Glomerular visceral epithelial cell (primary cell): ENCODE measurements around the gene PDE9A.
"Not testable (repeated sequence)": the region's sequence is repeated elsewhere in the genome, so short reads cannot be mapped to it uniquely, and the experiment has no call there.

Experiments used
- DNase-seq: peaks from one replicate; pipeline ENCODE4 v3.0.0-alpha.2; 2016; ENCODE audit errors: extremely low spot score

PDE9A gene

DNA sequence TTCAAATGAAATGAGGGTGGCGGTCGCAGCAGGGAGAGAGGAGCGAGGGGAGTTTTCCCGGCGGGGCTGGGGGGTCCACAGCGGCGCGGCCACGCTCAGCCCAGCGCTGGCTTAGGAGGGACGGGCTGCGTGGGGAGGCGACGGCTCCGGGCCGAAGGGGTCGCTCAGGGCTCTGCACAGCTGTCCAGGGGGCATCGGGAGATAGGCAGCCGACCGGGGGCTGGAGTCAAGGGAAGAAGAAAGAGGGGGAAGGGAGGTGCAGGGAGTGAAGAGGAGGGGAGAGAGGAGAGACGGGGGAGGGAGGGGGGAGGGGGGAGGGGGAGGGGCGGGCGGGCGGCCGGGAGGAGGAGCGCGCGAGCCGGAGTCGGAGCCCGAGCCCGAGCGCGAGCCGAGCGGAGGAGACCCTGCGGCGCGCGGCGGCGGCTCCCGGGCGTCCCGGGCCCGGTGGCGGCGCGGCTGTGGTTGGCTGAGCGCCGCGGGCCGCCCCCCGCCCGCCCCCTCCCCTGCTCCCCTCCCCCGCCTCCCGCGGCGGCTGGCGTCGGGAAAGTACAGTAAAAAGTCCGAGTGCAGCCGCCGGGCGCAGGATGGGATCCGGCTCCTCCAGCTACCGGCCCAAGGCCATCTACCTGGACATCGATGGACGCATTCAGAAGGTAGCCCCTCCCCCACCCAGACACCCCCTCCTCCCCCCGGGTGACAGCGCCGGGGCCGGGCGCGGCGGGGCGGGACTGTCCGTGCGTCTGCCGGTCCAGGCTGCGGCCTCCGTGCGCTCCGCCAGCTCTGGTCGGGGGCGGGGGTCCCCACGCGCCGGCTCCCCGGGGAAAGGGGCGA is at the start of gene PDE9A:
Gene PDE9A (plus strand): TSS at position 391 of the 831 bp plus-strand sequence. CDS start 194 bp downstream, at position 585.
- DNase-seq, result no peak

DNA sequence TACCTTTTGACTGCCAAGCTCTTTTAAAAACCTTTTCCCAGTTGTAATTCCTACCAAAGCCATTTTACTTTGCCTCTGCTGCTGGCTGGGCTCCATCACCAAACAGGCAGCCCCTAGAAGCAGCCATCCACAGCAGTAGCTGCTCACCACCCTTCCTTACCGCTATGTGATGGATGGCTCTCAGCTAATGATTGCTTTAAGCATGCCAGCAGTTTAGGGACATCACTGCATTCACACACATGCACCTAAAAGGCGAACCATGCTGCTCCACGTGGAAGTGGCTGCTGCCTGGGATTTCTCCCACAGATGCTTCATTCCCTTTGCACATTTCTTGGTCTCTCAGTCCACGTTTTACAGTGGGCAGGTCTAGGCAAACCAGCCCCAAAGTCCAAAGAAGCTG is 46.3 kb upstream of the PDE9A start:
- no peak for DNase-seq

DNA sequence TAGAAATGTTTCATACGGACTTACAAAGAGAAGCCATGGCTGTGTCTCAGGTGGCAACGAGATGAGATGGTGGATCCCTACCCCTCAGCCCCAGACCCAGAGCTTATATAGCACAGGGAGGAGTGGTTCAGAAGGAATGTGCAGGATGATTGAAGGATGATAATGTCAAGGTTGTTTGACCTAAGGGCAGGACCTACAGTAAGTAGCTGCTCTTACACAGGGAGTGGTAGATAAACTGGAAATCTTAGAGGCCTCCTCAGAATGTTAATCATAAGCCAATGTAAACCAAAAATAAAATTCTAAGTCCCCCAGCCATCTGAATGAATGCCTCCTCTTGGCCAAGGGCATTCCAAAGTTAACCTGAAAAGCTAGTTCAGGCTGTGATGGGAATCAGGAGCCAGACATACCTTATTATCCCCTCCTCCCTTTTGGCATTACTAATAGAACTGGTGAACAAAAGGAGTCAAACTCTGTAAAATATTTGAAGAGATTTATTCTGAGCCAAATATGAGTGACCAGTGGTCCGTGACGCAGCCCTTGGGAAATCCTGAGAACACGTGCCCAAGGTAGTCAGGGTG is 45.8 kb upstream of the PDE9A start:
- peak; percentile 21 for DNase-seq

DNA sequence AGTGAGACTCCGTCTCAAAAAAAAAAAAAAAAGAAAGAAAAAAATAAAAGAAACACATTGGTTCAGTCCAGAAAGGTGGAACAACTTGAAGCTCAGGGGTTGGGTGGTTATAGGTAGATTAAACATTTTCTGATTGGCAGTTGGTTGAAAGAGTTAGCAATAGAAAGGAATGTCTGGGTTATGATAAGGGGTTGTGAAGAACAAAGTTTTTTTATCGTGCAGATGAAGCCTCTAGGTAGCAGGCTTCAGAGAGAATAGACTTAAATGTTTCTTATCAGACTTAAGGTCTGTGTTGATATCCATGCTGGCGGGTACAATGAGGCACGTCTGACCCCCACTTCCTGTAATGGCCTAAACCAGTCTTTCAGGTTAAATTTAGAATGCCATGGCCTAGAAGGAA is 45.0 kb upstream of the PDE9A start:
- DNase-seq, result no peak

DNA sequence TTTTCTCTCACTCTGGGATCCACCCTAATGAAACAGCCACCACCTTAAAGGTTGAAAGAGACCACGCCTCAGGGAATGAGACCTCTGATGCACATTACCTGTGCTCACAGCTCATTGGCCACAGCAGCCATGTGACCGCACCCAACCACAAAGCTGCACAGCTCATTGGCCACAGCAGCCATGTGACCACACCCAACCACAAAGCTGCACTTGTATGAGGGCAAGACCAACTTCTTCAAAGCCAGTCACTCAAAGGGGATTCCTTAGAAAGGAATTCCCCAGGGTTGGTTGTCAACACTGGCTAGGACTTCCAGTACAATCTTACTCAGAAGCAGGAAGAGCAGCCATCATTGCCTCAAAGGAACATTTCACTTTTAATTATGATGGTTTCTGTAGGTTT is 43.6 kb upstream of the PDE9A start:
- peak; percentile 38 for DNase-seq

DNA sequence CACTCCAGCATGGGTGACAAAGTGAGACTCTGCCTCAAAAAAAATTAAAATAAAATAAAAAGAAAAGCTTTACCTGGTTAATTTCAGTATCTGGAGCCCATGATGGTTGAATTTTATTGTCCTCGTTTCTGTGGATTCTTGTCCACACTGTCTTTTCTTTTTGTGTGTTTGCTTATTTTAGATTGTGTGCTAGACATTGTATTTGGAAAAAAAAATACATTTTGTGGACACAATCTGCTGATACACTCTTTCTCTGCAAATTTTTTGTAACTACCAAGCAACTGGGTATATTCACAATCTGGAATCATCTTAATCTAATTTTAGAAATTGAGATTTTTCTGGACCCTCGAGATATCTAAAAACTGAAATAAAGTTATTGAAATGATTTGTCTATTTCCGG is 41.6 kb upstream of the PDE9A start:
- no peak for DNase-seq

DNA sequence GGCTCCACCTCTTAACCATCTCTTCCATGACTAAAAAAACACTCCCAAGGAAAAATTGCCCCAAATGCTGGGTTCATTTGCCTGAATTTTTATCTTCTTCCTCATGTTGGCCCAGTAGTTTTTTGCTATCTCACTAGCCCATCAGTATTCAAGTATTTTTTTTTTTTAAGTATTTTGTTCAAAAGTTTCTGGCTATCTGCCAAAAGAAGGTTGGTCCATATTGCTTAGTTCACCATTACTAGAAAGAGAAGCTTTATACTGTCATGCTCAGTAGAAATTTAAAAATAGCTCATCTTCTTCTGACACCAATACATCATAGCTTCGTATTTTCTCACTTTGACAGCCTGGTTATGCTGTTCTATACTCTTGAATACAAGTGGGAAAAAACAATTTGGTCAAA is 41.0 kb upstream of the PDE9A start:
- DNase-seq, result no peak

DNA sequence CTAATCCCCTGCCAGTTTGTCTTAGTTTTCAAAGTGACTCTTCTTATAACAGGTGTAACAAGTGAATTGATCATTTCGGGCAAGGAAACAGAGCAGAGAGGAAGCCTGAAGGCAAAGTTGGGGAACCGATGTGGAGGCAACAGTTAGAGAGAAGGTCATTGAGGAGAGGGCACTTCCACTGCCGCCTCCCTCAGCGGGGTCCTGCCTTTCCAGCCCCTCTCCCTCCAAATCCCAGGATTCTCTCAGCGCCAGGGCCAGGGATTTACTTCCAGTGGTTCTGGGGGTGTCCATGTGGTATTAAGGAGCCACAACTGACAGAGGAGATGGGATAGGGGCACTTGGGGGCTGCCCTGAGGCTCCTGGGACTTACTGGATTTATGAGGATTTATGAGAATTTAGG is 39.7 kb upstream of the PDE9A start:
- DNase-seq, result no peak

DNA sequence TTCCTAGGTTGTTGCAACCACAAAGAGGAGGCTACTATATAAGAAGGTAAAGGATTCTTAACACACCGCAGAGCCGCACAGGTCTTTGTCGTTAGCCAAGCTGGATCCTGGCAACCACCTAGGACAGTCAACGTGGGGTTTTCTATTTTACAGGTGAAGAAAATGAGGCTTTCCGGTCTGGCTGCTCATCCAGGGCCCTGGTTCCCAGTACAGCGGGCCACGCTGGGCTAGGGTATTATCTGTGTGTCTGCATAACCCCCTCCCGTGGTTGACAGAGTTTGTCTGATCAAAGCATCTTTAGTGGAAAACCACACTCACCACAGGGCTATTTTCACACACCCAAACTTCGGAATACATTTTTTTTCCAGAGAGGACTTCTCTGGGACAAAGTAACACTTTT is 39.0 kb upstream of the PDE9A start:
- DNase-seq, result no peak

DNA sequence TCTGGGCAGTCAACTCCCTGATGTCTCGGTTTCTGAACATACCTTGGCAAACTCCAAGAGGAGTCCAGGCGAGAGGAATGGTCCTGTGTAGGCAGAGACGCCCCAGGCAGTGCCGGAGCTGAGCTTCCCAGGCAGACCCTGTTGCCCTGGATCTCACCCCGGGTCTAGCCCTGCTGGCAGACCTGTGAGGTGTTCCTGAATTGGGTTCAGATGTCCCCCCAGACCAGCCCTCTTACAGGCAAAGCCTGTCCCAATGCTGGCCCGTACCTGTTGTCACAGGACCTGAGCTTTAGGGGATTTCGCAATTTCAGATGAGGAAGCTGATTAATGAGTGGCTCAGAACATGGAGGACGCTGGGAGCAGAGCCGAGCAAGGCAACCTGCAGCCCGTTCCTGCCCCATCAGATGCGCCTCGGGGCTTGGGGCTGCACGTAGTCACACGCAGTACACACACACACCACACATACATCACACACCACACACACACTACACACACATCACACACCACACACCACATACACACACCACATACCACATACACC is 38.5 kb upstream of the PDE9A start:
- DNase-seq, result peak; percentile 33

DNA sequence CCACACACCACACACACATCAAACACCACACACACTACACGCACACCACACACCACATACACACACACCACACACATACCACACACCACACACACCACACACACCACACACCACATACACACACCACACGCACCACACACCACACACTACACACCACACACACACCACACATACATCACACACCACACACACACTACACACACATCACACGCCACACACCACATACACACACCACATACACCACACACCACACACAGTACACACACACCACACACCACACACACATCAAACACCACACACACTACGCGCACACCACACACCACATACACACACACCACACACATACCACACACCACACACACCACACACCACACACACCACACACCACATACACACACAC is 38.0 kb upstream of the PDE9A start:
- DNase-seq, result not testable (repeated sequence)

DNA sequence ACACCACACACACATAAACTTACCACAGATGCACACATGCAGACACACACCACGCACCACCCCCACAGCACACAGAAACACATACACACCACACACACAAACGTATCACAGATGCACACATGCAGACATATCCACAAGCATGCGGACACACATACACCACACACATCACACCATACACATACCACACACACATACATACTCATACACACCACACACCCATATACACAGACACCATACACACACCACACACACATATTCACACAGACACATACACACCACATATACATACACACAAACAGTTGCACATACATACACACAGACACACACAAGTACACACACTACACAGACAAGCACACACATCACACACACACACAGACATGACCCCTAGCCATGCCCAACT is 37.5 kb upstream of the PDE9A start:
- no peak for DNase-seq

DNA sequence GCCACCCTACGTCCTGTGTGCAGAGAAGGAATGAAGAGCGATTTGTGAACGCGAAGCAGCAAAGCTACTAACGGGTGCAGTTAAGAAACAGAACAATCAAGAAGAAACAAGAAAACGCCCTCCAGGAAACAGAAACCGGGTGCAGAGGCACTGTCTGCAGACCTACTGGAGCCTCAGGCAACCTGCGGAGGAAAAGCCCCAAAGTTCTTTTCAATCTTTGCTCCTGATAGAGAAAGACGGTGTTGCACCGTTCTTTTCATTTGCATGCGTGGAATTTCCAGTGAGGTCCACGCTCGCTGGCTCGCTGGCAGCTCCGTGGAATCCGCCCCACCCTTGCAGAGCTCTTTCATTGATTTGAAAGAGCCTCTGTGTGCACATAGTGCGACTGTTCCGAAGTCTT is 37.0 kb upstream of the PDE9A start:
- no peak for DNase-seq

DNA sequence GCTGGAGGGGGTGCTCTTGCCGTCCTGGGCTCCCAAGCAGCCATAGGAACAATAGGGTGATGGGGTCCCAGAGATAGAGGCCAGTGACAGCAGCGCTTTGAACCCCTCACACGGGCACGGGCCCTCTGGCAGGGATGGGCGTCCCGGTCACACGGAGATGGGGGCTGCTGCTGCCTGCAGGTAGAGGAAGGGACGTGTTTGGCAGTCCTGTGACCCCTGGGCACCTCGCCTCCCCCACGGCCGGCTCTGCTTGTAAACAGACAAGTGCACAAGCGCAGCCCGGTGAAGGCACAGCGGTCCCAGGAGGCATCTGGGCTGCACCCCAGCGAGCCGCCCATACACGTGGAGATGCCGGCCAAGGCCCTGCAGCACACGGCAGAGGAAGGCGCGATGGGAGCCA is 36.5 kb upstream of the PDE9A start:
- DNase-seq, result no peak

DNA sequence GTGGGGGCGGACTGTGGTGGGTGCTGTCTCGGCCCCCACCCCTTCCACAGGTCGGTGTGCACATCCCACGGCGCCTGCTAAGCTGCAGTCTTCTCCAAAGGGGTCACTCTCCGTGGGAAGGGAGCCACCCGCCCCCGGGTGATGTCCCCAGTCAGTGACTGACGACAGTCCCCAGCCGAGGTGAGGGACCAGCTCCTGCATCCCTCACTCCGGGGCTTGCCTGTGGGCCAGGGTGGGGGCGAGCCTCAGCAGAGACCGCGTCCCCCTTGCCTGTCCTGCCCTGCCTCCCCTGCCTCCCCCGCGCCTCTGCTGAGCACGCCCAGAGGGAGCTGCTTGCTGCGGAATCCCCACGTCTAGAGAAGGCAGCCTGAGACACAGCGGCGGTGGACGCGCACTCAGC is 35.9 kb upstream of the PDE9A start:
- no peak for DNase-seq

DNA sequence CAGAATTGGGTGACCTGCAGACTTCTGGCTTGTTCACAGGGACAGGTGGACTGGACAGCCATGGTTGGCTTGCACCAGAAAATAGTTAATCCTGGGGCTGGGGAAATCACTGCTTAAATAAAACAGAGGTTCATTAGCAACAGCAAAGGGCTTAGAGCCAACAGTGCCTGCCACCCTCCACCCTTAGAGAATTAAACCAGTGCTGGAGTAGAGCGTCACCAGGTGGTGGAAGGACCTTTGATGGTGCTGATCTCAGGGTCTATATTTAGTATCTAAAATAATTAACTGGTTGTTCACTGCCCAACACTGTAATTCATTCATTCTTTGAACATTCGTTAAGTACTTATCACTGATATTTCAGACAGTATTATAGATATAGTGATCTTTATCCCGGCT is 34.7 kb upstream of the PDE9A start:
- no peak for DNase-seq

DNA sequence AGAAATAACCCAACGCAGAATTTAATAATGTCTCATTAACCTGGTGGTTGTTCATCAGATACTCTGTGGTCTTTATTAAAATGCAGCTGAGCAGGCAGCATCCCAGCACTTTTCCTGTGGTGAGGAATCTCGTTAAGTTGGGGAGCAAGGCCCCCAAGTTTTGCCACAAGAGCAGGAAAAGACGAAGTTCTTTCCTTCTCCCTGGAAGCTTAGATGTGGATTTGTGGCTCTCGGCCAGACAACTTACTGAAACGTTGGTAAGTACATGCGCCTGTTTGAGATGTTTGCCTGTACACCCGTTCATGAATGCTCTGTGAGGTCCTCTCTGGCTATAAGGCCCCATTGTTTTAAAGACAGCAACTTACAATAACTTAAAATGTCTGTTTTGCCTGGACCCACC is 34.3 kb upstream of the PDE9A start:
- DNase-seq, result no peak

DNA sequence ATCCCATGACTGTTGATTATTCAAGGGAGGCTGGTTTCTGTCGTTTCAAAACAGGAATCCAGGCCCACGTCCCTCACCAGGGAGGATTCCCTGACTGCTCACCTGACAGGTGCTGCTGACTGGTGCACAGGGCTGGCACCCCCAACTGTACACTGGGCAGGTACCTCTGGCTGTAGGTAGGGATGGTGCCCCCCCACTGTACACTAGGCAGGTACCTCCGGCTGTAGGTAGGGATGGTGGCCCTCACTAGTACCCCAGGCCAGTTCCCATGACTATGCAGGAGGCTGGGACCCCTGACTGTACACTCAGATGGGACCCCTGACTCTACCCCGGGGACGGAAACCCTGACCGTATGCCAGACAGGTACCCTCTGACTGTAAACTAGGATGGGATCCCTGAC is 33.6 kb upstream of the PDE9A start:
- DNase-seq, result no peak

DNA sequence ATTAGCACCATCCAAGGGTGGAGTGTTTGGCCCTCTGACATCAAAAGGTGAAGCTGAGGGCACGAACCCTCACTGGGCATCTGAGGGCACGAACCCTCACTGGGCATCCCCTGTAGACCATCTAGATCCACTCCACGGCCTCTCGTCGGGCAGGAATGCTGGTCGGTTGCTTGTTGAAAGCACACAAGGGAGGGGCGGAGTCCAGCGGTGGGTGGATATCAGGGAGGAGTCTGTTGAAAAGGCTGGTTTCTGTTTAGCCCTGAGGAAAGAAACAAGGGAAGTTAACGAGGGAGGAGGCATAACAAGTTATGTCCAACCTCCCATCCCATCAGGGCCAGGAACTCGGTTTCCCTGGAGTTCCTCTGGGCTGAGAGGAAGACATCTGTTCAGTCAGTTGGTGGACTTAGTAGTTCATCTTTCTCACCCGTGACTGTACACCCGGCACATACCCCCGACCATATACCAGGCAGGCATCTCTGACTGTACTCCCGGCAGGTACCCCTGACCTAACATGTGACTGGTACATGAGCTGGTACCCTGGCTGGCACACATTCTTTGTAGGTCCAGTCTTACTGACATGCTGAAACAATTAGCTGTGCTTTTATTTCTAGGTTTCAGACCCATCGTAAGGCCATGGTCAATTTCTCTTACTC is 32.1 kb upstream of the PDE9A start:
- DNase-seq, result no peak

DNA sequence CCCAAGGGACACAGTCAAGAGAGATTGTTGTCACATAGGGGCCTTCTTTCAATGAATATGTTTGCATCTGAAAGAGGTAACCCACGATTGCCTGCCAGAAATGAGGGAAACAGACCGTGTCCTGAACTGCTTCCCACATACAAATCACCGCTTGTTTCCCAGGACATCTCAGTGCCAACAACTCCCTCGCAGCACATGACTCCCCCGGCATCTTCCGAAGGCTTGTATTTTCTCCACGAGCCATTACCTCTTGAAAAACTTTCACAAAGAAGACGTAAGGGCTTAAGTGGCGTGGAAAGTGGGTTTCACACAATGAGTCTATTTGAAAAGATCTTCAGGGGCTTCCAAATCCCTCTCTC is 31.6 kb upstream of the PDE9A start:
- peak; percentile 21 for DNase-seq

DNA sequence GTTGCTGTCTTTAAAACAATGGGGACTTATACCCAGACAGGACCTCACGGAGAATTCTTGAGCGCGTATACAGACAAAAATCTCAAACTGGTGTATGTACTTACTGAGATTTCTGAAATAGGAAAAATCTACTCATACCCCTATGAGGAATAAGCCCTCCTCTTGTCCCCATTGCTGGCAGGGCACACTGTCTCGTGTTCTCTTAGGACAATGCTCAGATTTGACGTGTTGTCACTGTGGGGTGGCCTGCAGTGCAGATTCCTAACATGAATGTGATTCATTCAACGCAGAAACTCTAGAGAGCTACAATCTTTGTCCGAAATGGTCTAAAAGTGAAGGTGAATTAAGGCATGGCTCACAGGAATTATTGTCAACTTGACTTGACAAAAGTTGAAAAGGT is 31.1 kb upstream of the PDE9A start:
- DNase-seq, result no peak

DNA sequence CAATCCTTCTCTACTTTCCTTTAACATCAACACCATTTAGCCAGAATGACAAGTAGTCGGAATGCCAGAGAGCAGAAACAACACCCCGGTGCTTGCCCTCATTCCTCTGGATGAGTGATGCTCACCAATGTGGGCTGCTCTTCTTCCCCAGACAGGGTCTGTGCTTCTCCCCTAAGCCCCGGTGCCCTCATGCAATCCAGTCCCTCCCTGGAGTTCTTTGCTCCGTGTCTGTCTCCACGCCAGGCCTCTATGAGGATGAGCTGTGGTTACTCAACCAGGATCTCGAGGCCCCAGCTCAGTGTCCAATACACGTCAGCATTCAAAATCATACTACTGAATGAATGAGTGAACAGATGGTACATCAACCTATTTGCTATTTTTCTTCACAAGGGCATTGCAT is 29.7 kb upstream of the PDE9A start:
- DNase-seq, result no peak
